Amygdala (tissue), 56 donors: Measurements from ENCODE around the gene PNISR.
"Not testable (repeated sequence)": the region's sequence is repeated elsewhere in the genome, so short reads cannot be mapped to it uniquely, and the experiment has no call there.

ENCODE experiments used
- DNase-seq, 56 donors: peaks; one replicate each; lab custom pipeline; 2025; lab: John Stamatoyannopoulos, UW

PNISR gene

GRCh38 chr6:99424761-99425646, at the start of gene PNISR:
PNISR (minus strand) TSS chr6:99425308; CDS start chr6:99414659, 10,649 bp downstream.
- DNase-seq = peak; percentile 55 to 99 (median 87)

- no peak for DNase-seq
These were observed 48.6 kb upstream of the PNISR start for GRCh38 chr6:99473730-99474129.

- no peak for DNase-seq
These were observed 46.5 kb upstream of the PNISR start for GRCh38 chr6:99471638-99472037.

GRCh38 chr6:99467509-99468106, 42.5 kb upstream of the PNISR start:
- DNase-seq = peak in 1 of 56 donors; percentile 11

GRCh38 chr6:99459133-99459532, 34.0 kb upstream of the PNISR start:
- DNase-seq = not testable (repeated sequence)

- DNase-seq = no peak
These were observed 33.2 kb upstream of the PNISR start for GRCh38 chr6:99458319-99458718.

GRCh38 chr6:99446076-99446475, 21.0 kb upstream of the PNISR start:
- DNase-seq = peak in 1 of 56 donors; percentile 10

- peak in 1 of 56 donors; percentile 16 for DNase-seq
These were observed 9.8 kb upstream of the PNISR start for GRCh38 chr6:99434702-99435530.

- DNase-seq = no peak
These were observed 7.8 kb upstream of the PNISR start for GRCh38 chr6:99432877-99433276.

- DNase-seq = no peak
These were observed 6.8 kb upstream of the PNISR start for GRCh38 chr6:99431901-99432300.

GRCh38 chr6:99427988-99428387, 2.9 kb upstream of the PNISR start:
- DNase-seq = no peak

- DNase-seq = no peak
These were observed 1.3 kb upstream of the PNISR start for GRCh38 chr6:99426451-99426757.

GRCh38 chr6:99425647-99426450, 741 bp upstream of the PNISR start:
- peak in 55 of 56 donors; percentile 39 to 95 (median 81) for DNase-seq

GRCh38 chr6:99424022-99424421, 1.1 kb downstream of the PNISR start:
- no peak for DNase-seq

GRCh38 chr6:99422912-99423311, 2.2 kb downstream of the PNISR start:
- DNase-seq = no peak

- DNase-seq = no peak
These were observed 8.0 kb downstream of the PNISR start for GRCh38 chr6:99416892-99417767.

GRCh38 chr6:99416226-99416625, 8.9 kb downstream of the PNISR start:
- DNase-seq = no peak

GRCh38 chr6:99415446-99415845, 9.7 kb downstream of the PNISR start:
- no peak for DNase-seq

GRCh38 chr6:99412065-99412464, 13.0 kb downstream of the PNISR start:
- peak in 16 of 56 donors; percentile 0 to 58 (median 18) for DNase-seq
